Keratinocyte (primary cell): ENCODE results near the gene LPGAT1. TPM values are rescaled to one million over a fixed set of nuclear protein-coding genes. Genes with fewer than 3 reads are reported as not detected.

ENCODE experiments used
- DNase-seq: peaks from one replicate; pipeline ENCODE4 v3.0.0-alpha.2; 2011; ENCODE audit warnings: low read depth, missing footprints, low spot score
- FAIRE-seq: peaks from 2 replicates; lab custom pipeline; 2011; peaks lifted over from hg19 to GRCh38; lab: Jason Lieb, UNC
- H2AFZ ChIP-seq: 2 replicates; pipeline ENCODE4 v1.6.0; 2012; ENCODE audit warnings: low read length, control low read depth, inconsistent platforms; ENCODE audit not compliant: control insufficient read depth
- H3K27ac ChIP-seq: 2 replicates; pipeline ENCODE4 v1.5.1; 2011; ENCODE audit warnings: low read length; ENCODE audit not compliant: control insufficient read depth, insufficient read depth
- H3K27me3 ChIP-seq: 3 replicates; pipeline ENCODE4 v1.6.0; 2011; ENCODE audit warnings: low read length; ENCODE audit not compliant: control insufficient read depth, insufficient read depth; ENCODE audit errors: extremely low read depth
- H3K36me3 ChIP-seq, 2 experiments: 2 replicates in 1 of 2; 3 replicates in 1 of 2; pipeline ENCODE4 v1.5.1; 2011; ENCODE audit warnings: low read length in 2 of 2, mild to moderate bottlenecking in 1 of 2; ENCODE audit not compliant: control insufficient read depth in 2 of 2, insufficient read depth in 2 of 2; ENCODE audit errors: extremely low read depth in 1 of 2
- H3K4me1 ChIP-seq: 3 replicates; pipeline ENCODE4 v1.5.1; 2011; ENCODE audit warnings: low read length; ENCODE audit not compliant: control insufficient read depth, insufficient read depth; ENCODE audit errors: extremely low read depth
- H3K4me2 ChIP-seq: 3 replicates; pipeline ENCODE4 v1.6.0; 2011; ENCODE audit warnings: low read depth, low read length; ENCODE audit not compliant: control insufficient read depth, insufficient read depth; ENCODE audit errors: extremely low read depth
- H3K4me3 ChIP-seq, 3 experiments: fragments of 200-600 bp in 1 of 3; sonication (generic) in 1 of 3; 2 replicates in 2 of 3; 3 replicates in 1 of 3; pipeline ENCODE4 v1.5.1; 2011 to 2016; ENCODE audit warnings: low read length in 3 of 3, mild to moderate bottlenecking in 3 of 3, control low read depth in 2 of 3, inconsistent platforms in 1 of 3, low read depth in 1 of 3, mixed read lengths in 1 of 3, mixed run types in 1 of 3, moderate library complexity in 1 of 3; ENCODE audit not compliant: control insufficient read depth in 2 of 3, insufficient read depth in 2 of 3; ENCODE audit errors: extremely low read depth in 1 of 3
- H3K79me2 ChIP-seq: 2 replicates; pipeline ENCODE4 v1.6.0; 2012; ENCODE audit warnings: low read length; ENCODE audit not compliant: control insufficient read depth, insufficient read depth
- H3K9ac ChIP-seq: 3 replicates; pipeline ENCODE4 v1.6.0; 2011; ENCODE audit warnings: low read length; ENCODE audit not compliant: control insufficient read depth, insufficient read depth; ENCODE audit errors: extremely low read depth
- H3K9me1 ChIP-seq: 3 replicates; pipeline ENCODE4 v1.6.0; 2011; ENCODE audit warnings: low read length; ENCODE audit not compliant: control insufficient read depth, insufficient read depth; ENCODE audit errors: extremely low read depth
- H3K9me3 ChIP-seq: 2 replicates; pipeline ENCODE4 v1.5.1; 2012; ENCODE audit warnings: low read depth, low read length; ENCODE audit not compliant: control insufficient read depth
- H4K20me1 ChIP-seq: 3 replicates; pipeline ENCODE4 v1.6.0; 2011; ENCODE audit warnings: low read length; ENCODE audit not compliant: control insufficient read depth, insufficient read depth; ENCODE audit errors: extremely low read depth
- EZH2 ChIP-seq: IDR thresholded peaks from one replicate; pipeline ENCODE4 v1.6.1; 2012; ENCODE audit warnings: inconsistent platforms, mild to moderate bottlenecking, low read length, moderate library complexity
- dilution Hi-C: fragments of 300-500 bp; cut with MboI; formaldehyde crosslinking; loops from one replicate; pipeline ENCODE4 v1.7.0; 2020; ENCODE audit warnings: low sequenced_read_pairs; ENCODE audit not compliant: extremely low pct_ligation_motif_present
- polyA plus RNA-seq, 5 experiments: library from polyadenylated mRNA; depleted of rRNA in 3 of 5; stranded (reverse) in 3 of 5; stranded (forward) in 1 of 5; unstranded in 1 of 5; fragments of >200 nt; gene quantifications; 1 replicate in 1 of 5; 2 replicates in 3 of 5; 3 replicates in 1 of 5; pipeline versions ENCODE4 v1.2.1 to v1.2.3, GENCODE V29; 2011 to 2012; ENCODE audit warnings: missing spikeins in 2 of 5, low read depth in 1 of 5, low replicate concordance in 1 of 5
- TF ChIP-seq, protein P1 (sequence below), 3 experiments: IDR thresholded peaks in 1 of 3; conservative IDR thresholded peaks in 1 of 3; optimal IDR thresholded peaks in 1 of 3; 2 replicates in 2 of 3; 3 replicates in 1 of 3; pipeline versions ENCODE3 to v1.5.1; 2011; ENCODE audit warnings: low read length in 3 of 3, mild to moderate bottlenecking in 3 of 3, moderate library complexity in 2 of 3, control low read depth in 1 of 3, inconsistent platforms in 1 of 3; ENCODE audit not compliant: insufficient read depth in 2 of 3; ENCODE audit errors: extremely low read depth in 1 of 3

The LPGAT1 gene
- polyA plus RNA-seq, 1 donor (not counting 4 experiments of a cell fraction or from before 2014, with no cell fraction given) = 14.7 TPM

DNA sequence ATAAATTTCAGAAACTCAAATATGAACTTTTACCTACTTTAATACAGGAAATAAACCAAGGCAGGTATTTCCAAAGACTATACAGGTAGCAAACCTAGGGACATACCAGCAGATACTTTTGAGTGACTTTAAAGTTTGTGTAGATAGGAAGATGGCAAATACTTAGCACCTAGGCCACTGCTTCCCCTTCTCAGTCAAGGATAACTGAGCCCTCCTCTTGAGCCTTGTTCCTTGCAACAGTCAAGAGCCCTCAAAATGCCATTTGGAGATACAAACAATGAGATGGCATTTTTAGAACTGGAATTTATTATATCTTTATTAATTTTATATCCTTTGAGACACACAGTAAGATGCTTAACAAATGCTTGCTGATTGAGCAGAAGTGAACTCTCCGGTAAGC lies 65.9 kb downstream of the LPGAT1 start:
- no peak overlapping the region for H3K4me3 ChIP-seq
- H3K9me3 ChIP-seq = no peaks in the 10 kb centered on the region
- no peaks in the 10 kb centered on the region for H3K79me2 ChIP-seq
- H3K4me1 ChIP-seq = no peaks in the 10 kb centered on the region
- no peak for DNase-seq
- no peak overlapping the region for H3K4me2 ChIP-seq
- dilution Hi-C loops = no loop called here
- H4K20me1 ChIP-seq = no peaks in the 10 kb centered on the region
- H3K9me1 ChIP-seq = no peaks in the 10 kb centered on the region
- FAIRE-seq = no peak
- no peak for TF ChIP-seq EZH2
- TF ChIP-seq, protein P1, sequence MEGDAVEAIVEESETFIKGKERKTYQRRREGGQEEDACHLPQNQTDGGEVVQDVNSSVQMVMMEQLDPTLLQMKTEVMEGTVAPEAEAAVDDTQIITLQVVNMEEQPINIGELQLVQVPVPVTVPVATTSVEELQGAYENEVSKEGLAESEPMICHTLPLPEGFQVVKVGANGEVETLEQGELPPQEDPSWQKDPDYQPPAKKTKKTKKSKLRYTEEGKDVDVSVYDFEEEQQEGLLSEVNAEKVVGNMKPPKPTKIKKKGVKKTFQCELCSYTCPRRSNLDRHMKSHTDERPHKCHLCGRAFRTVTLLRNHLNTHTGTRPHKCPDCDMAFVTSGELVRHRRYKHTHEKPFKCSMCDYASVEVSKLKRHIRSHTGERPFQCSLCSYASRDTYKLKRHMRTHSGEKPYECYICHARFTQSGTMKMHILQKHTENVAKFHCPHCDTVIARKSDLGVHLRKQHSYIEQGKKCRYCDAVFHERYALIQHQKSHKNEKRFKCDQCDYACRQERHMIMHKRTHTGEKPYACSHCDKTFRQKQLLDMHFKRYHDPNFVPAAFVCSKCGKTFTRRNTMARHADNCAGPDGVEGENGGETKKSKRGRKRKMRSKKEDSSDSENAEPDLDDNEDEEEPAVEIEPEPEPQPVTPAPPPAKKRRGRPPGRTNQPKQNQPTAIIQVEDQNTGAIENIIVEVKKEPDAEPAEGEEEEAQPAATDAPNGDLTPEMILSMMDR (optimal IDR thresholded peaks at IDR 0.05 in 1 of 3, IDR thresholded peaks at IDR 0.05 in 1 of 3, conservative IDR thresholded peaks at IDR 0.05 in 1 of 3; ENCODE audit: extremely low read depth in 1 of 3, insufficient read depth in 2 of 3, low read length in 3 of 3) = no peak
- H3K27ac ChIP-seq = no peak overlapping the region
- H3K9ac ChIP-seq = no peak overlapping the region
- H3K36me3 ChIP-seq = peaks cover 0 to 3% of the 10 kb centered on the region in 2 experiments
- H3K27me3 ChIP-seq = no peaks in the 10 kb centered on the region
- no peak overlapping the region for H2AFZ ChIP-seq

DNA sequence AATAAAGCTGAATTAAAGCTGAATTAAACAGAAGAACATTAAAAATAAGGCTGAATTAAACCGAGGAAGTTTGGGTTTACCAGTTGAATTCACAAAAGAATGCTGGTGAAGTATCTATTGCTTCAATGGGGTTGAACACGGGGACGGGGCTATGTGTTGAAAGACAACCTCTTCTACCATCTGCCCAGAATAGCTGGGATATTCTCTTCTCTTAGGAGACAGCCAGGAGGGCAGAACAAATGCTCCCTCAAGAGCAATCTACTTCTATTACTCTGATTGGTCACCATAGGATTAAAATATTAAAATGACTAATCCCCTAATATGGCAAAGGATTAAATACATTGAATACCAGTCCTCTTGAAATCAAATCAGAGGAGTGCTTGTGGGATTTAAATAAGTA lies 68.4 kb downstream of the LPGAT1 start:
- H3K36me3 ChIP-seq = peaks cover 0 to 3% of the 10 kb centered on the region in 2 experiments
- no peak overlapping the region for H2AFZ ChIP-seq
- no peaks in the 10 kb centered on the region for H3K9me1 ChIP-seq
- DNase-seq (no peak), FAIRE-seq (no peak)
- no peak overlapping the region for H3K4me3 ChIP-seq
- H3K4me1 ChIP-seq = no peaks in the 10 kb centered on the region
- no peaks in the 10 kb centered on the region for H3K79me2 ChIP-seq
- no peak overlapping the region for H3K27ac ChIP-seq
- no peaks in the 10 kb centered on the region for H4K20me1 ChIP-seq
- no peak for TF ChIP-seq EZH2
- TF ChIP-seq, protein P1 (optimal IDR thresholded peaks at IDR 0.05 in 1 of 3, IDR thresholded peaks at IDR 0.05 in 1 of 3, conservative IDR thresholded peaks at IDR 0.05 in 1 of 3; ENCODE audit: extremely low read depth in 1 of 3, insufficient read depth in 2 of 3, low read length in 3 of 3) = no peak
- no peak overlapping the region for H3K4me2 ChIP-seq
- no peak overlapping the region for H3K9ac ChIP-seq
- no peaks in the 10 kb centered on the region for H3K9me3 ChIP-seq
- no peaks in the 10 kb centered on the region for H3K27me3 ChIP-seq
- dilution Hi-C loops = no loop called here
